K562 (cell line): ENCODE results near the gene DNAJC8. TPM values are rescaled to one million over a fixed set of nuclear protein-coding genes. Genes with fewer than 3 reads are reported as not detected.
A peak's percentile ranks its signal among the peaks of the same experiment; 100 is the strongest.

Experiments
- CEBPG ChIP-seq, 3 experiments: fragments of 200-800 bp in 1 of 3; sonication (Bioruptor generic) in 1 of 3; sonication (generic) in 1 of 3; formaldehyde crosslinking in 1 of 3; IDR thresholded peaks in 2 of 3; conservative IDR thresholded peaks in 1 of 3; 2 replicates each; pipeline versions ENCODE4 v1.6.1 to v1.8.0; 2016 to 2022; ENCODE audit warnings: missing compliant biosample characterization in 2 of 3, missing genetic modification characterization in 2 of 3, mild to moderate bottlenecking in 1 of 3, missing genetic modification reagents in 1 of 3
- ETV1 ChIP-seq: fragments of 450-650 bp; conservative IDR thresholded peaks from 2 replicates; pipeline ENCODE4 v1.6.1; 2016; ENCODE audit warnings: missing genetic modification characterization, control low read depth, low read depth, missing compliant biosample characterization
- HNRNPLL ChIP-seq: fragments of 200-400 bp; formaldehyde crosslinking; IDR thresholded peaks from 2 replicates; pipeline ENCODE4 v1.6.1; 2017; ENCODE audit warnings: low read length, low read depth, mild to moderate bottlenecking; ENCODE audit not compliant: poor library complexity, severe bottlenecking
- NCOA6 ChIP-seq: fragments of 450-650 bp; IDR thresholded peaks from 2 replicates; pipeline ENCODE4 v1.6.1; 2017; ENCODE audit warnings: mild to moderate bottlenecking
- NCOR1 ChIP-seq: fragments of 450-650 bp; IDR thresholded peaks from 2 replicates; pipeline ENCODE4 v1.6.1; 2016; ENCODE audit warnings: mild to moderate bottlenecking, moderate library complexity
- NFATC3 ChIP-seq: fragments of 450-650 bp; IDR thresholded peaks from 2 replicates; pipeline ENCODE4 v1.6.1; 2017; ENCODE audit warnings: mild to moderate bottlenecking
- POLR2A ChIP-seq: fragments of 450-650 bp; conservative IDR thresholded peaks from 2 replicates; pipeline ENCODE4 v1.6.1; 2016
- SMAD1 ChIP-seq: fragments of 150-350 bp; IDR thresholded peaks from 2 replicates; pipeline ENCODE4 v1.6.1; 2014; ENCODE audit warnings: low read length, low read depth; ENCODE audit not compliant: partially characterized antibody
- STAT5A ChIP-seq: IDR thresholded peaks from 2 replicates; pipeline ENCODE4 v1.6.1; 2012; ENCODE audit warnings: low read length, inconsistent platforms, borderline replicate concordance
- TCF7 ChIP-seq: sonication (generic); IDR thresholded peaks from 2 replicates; pipeline ENCODE4 v1.6.1; 2016; ENCODE audit warnings: antibody characterized with exemption, borderline replicate concordance
- TSC22D4 ChIP-seq: fragments of 450-650 bp; IDR thresholded peaks from 2 replicates; pipeline ENCODE4 v1.6.1; 2016; ENCODE audit warnings: missing genetic modification characterization, missing biosample characterization, control low read depth
- ZNF217 ChIP-seq: sonication (generic); formaldehyde crosslinking; IDR thresholded peaks from 2 replicates; pipeline ENCODE4 v1.8.0; 2022; ENCODE audit warnings: mild to moderate bottlenecking, missing genetic modification reagents
- ZNF318 ChIP-seq, 2 experiments: fragments of 450-650 bp; IDR thresholded peaks; 2 replicates each; pipeline ENCODE4 v1.6.1; 2016; ENCODE audit warnings: mild to moderate bottlenecking in 2 of 2, borderline replicate concordance in 1 of 2, low read depth in 1 of 2, moderate library complexity in 1 of 2
- polyA plus RNA-seq, 8 experiments: library from polyadenylated mRNA; depleted of rRNA in 4 of 8; stranded (reverse) in 5 of 8; unstranded in 3 of 8; fragments of >200 nt; fragmentation: Nextera tagmentation in 2 of 8; fragmentation: Illumina TruSeq in 1 of 8; extraction: Ambion mirVana in 2 of 8; extraction: Trizol in 1 of 8; gene quantifications; 2 replicates each; pipeline versions ENCODE4 v1.2.1 to v1.2.3, GENCODE V29; 2011 to 2014; ENCODE audit warnings: inconsistent platforms in 1 of 8, missing spikeins in 1 of 8
- total RNA-seq, 7 experiments: library from RNA; depleted of rRNA in 6 of 7; stranded (reverse); fragments of >200 nt in 6 of 7; fragmentation: Illumina TruSeq in 2 of 7; extraction: Trizol in 2 of 7; gene quantifications; 2 replicates each; pipeline versions ENCODE4 v1.2.1 to v1.2.3, GENCODE V29; 2011 to 2021; ENCODE audit warnings: low replicate concordance in 1 of 7
- TF ChIP-seq, protein P1 (sequence below): sonication (generic); formaldehyde crosslinking; IDR thresholded peaks from 2 replicates; pipeline ENCODE4 v1.8.1; 2023; ENCODE audit warnings: missing genetic modification reagents, mild to moderate bottlenecking, borderline replicate concordance
- TF ChIP-seq, protein P2 (sequence below): sonication (generic); formaldehyde crosslinking; IDR thresholded peaks from 2 replicates; pipeline ENCODE4 v1.9.0; 2022; ENCODE audit warnings: mild to moderate bottlenecking, missing genetic modification reagents

Gene DNAJC8
- total and polyA plus RNA-seq, 9 of the 15 experiments (the other 6 are each of a cell fraction or from before 2014, with no cell fraction given): 143 to 508 (median 209) TPM

GRCh38 chr1:28172713-28173150 lies 60.1 kb downstream of the DNAJC8 start (continued):
- TF ChIP-seq CEBPG (CRISPR knock-in tag; IDR thresholded peaks at IDR 0.05) (no peak), CEBPG (tag; conservative IDR thresholded peaks at IDR 0.05 in 1 of 2, IDR thresholded peaks at IDR 0.05 in 1 of 2) (no peak), POLR2A (no peak), STAT5A (peak; percentile 65; the same call in 1 of the 2 replicates), NCOR1 (peak; percentile 85), ZNF318 (IDR thresholded peaks at IDR 0.05; ENCODE audit: borderline replicate concordance in 1 of 2, low read depth in 1 of 2) (0 out of 4 replicates have a peak, but pooled peaks of 1 of the 2 experiments have one; percentile 48), ETV1 (peak; percentile 65), NFATC3 (no peak), TSC22D4 (tag) (no peak), NCOA6 (no peak), HNRNPLL (no peak), ZNF217 (no peak), SMAD1 (peak; percentile 64), TCF7 (peak; percentile 93; the same call in 1 of the 2 replicates)
- TF ChIP-seq, protein P1, sequence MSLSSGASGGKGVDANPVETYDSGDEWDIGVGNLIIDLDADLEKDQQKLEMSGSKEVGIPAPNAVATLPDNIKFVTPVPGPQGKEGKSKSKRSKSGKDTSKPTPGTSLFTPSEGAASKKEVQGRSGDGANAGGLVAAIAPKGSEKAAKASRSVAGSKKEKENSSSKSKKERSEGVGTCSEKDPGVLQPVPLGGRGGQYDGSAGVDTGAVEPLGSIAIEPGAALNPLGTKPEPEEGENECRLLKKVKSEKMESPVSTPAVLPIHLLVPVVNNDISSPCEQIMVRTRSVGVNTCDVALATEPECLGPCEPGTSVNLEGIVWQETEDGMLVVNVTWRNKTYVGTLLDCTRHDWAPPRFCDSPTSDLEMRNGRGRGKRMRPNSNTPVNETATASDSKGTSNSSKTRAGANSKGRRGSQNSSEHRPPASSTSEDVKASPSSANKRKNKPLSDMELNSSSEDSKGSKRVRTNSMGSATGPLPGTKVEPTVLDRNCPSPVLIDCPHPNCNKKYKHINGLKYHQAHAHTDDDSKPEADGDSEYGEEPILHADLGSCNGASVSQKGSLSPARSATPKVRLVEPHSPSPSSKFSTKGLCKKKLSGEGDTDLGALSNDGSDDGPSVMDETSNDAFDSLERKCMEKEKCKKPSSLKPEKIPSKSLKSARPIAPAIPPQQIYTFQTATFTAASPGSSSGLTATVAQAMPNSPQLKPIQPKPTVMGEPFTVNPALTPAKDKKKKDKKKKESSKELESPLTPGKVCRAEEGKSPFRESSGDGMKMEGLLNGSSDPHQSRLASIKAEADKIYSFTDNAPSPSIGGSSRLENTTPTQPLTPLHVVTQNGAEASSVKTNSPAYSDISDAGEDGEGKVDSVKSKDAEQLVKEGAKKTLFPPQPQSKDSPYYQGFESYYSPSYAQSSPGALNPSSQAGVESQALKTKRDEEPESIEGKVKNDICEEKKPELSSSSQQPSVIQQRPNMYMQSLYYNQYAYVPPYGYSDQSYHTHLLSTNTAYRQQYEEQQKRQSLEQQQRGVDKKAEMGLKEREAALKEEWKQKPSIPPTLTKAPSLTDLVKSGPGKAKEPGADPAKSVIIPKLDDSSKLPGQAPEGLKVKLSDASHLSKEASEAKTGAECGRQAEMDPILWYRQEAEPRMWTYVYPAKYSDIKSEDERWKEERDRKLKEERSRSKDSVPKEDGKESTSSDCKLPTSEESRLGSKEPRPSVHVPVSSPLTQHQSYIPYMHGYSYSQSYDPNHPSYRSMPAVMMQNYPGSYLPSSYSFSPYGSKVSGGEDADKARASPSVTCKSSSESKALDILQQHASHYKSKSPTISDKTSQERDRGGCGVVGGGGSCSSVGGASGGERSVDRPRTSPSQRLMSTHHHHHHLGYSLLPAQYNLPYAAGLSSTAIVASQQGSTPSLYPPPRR (CRISPR knock-in tag): peak; percentile 72; the same call in 1 of the 2 replicates
- TF ChIP-seq, protein P2, sequence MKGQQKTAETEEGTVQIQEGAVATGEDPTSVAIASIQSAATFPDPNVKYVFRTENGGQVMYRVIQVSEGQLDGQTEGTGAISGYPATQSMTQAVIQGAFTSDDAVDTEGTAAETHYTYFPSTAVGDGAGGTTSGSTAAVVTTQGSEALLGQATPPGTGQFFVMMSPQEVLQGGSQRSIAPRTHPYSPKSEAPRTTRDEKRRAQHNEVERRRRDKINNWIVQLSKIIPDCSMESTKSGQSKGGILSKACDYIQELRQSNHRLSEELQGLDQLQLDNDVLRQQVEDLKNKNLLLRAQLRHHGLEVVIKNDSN (CRISPR knock-in tag): no peak
